Endodermal cell (in vitro differentiated cells): ENCODE measurements around the gene BBS9. TPM values are rescaled to one million over a fixed set of nuclear protein-coding genes. Genes with fewer than 3 reads are reported as not detected.

Source experiments
- DNase-seq: peaks from one replicate; pipeline ENCODE4 v3.0.0-alpha.2; 2017
- H3K27ac ChIP-seq: 2 replicates; pipeline ENCODE4 v1.5.1; 2013; ENCODE audit warnings: mild to moderate bottlenecking, low read depth, low read length, moderate library complexity
- H3K27me3 ChIP-seq: 2 replicates; pipeline ENCODE4 v1.6.1; 2013; ENCODE audit warnings: mild to moderate bottlenecking, low read length, moderate library complexity; ENCODE audit not compliant: insufficient read depth, control insufficient read depth, poor library complexity, severe bottlenecking
- H3K36me3 ChIP-seq: 2 replicates; pipeline ENCODE4 v1.7.0; 2013; ENCODE audit warnings: mild to moderate bottlenecking, low read length, moderate library complexity; ENCODE audit not compliant: control insufficient read depth, insufficient read depth
- H3K4me1 ChIP-seq: one replicate; pipeline ENCODE4 v1.7.0; 2013; ENCODE audit warnings: low read length; ENCODE audit not compliant: control insufficient read depth, insufficient read depth
- H3K4me3 ChIP-seq: 2 replicates; pipeline ENCODE4 v1.5.1; 2013; ENCODE audit warnings: mild to moderate bottlenecking, low read length, moderate library complexity
- H3K9ac ChIP-seq: 2 replicates; pipeline ENCODE4 v1.6.1; 2013; ENCODE audit warnings: mild to moderate bottlenecking, low read length, moderate library complexity; ENCODE audit not compliant: poor library complexity, severe bottlenecking; ENCODE audit errors: extremely low read depth
- H3K9me3 ChIP-seq: 2 replicates; pipeline ENCODE4 v1.6.1; 2013; ENCODE audit warnings: mild to moderate bottlenecking, low read length, moderate library complexity; ENCODE audit not compliant: control insufficient read depth
- H3K27ac Mint-ChIP-seq: 2 replicates; pipeline ENCODE4 v1.8.0; 2020; ENCODE audit warnings: mixed read lengths
- H3K27me3 Mint-ChIP-seq: 2 replicates; pipeline ENCODE4 v1.8.0; 2021; ENCODE audit warnings: mild to moderate bottlenecking, mixed read lengths; ENCODE audit not compliant: insufficient read depth
- H3K36me3 Mint-ChIP-seq: 2 replicates; pipeline ENCODE4 v1.8.0; 2020; ENCODE audit warnings: low read depth, mixed read lengths
- H3K4me1 Mint-ChIP-seq: 2 replicates; pipeline ENCODE4 v1.8.0; 2020; ENCODE audit warnings: mixed read lengths
- H3K4me3 Mint-ChIP-seq: 2 replicates; pipeline ENCODE4 v1.8.0; 2020; ENCODE audit warnings: mild to moderate bottlenecking, moderate library complexity, mixed read lengths
- H3K9me3 Mint-ChIP-seq: 2 replicates; pipeline ENCODE4 v1.8.0; 2020; ENCODE audit warnings: mild to moderate bottlenecking, mixed read lengths
- WGBS, 2 experiments: methylation state at CpG; one replicate each; pipeline versions ENCODE4 v1.1.5 to v1.1.7; 2013; ENCODE audit warnings: missing lambda C conversion rate in 2 of 2, mixed read lengths in 1 of 2; ENCODE audit not compliant: insufficient coverage in 1 of 2, insufficient read length in 1 of 2; 5-methylcytosine and 5-hydroxymethylcytosine counted together
- total RNA-seq, 2 donors: library from RNA; stranded (reverse); fragmentation: NEBNext Ultra II Directional in 1 of 2; extraction: Animal tissue kit (Norgen Biotek cat#: 25700) in 1 of 2; gene quantifications; 2 replicates in 1 of 2; 3 replicates in 1 of 2; pipeline ENCODE4 v1.2.1, GENCODE V29; 2021
- TF ChIP-seq, protein P1 (sequence below): fragments of 200-600 bp; sonication (generic); conservative IDR thresholded peaks from 2 replicates; pipeline ENCODE4 v1.5.0; 2021; ENCODE audit warnings: antibody characterized with exemption, mild to moderate bottlenecking

BBS9 gene
- total RNA-seq, 2 donors from 2014 or later, result 20.7 to 21.6 TPM

DNA sequence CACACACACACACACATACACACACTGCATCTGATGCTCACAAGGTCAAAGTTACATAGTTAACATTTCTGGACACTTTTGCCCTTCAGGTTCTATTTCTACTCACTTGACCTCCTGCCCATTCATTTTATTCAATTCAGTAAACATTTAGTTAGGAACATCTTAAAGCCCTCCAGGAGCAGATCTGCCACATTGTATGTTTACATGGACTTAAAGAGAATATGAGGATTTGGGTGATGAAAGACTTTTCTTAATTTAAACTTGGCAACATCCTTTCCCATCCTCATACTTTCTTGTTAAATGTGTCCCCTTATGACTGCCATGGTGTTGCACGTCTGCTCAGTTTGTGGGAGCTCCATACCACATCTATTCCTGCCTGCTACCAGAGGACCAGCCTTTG is 453.2 kb downstream of the BBS9 start:
- Histone ChIP-seq H3K9ac (no peak overlapping the region), H3K4me3 (no peak overlapping the region), H3K27ac (no peak overlapping the region), H3K27me3 (no peaks in the 10 kb centered on the region), H3K4me1 (no peaks in the 10 kb centered on the region), H3K9me3 (no peaks in the 10 kb centered on the region), H3K36me3 (no peaks in the 10 kb centered on the region)
- peaks cover 5% of the 10 kb centered on the region for H3K4me1 Mint-ChIP-seq
- 80 to 89% methylated on average over 1 of the region's 1 CpG for WGBS, 2 experiments
- H3K9me3 Mint-ChIP-seq, result peaks cover 6% of the 10 kb centered on the region
- TF ChIP-seq, protein P1, sequence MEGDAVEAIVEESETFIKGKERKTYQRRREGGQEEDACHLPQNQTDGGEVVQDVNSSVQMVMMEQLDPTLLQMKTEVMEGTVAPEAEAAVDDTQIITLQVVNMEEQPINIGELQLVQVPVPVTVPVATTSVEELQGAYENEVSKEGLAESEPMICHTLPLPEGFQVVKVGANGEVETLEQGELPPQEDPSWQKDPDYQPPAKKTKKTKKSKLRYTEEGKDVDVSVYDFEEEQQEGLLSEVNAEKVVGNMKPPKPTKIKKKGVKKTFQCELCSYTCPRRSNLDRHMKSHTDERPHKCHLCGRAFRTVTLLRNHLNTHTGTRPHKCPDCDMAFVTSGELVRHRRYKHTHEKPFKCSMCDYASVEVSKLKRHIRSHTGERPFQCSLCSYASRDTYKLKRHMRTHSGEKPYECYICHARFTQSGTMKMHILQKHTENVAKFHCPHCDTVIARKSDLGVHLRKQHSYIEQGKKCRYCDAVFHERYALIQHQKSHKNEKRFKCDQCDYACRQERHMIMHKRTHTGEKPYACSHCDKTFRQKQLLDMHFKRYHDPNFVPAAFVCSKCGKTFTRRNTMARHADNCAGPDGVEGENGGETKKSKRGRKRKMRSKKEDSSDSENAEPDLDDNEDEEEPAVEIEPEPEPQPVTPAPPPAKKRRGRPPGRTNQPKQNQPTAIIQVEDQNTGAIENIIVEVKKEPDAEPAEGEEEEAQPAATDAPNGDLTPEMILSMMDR, result no peak
- no peak for DNase-seq
- no peaks in the 10 kb centered on the region for H3K36me3 Mint-ChIP-seq
- H3K4me3 Mint-ChIP-seq, result no peak overlapping the region
- no peaks in the 10 kb centered on the region for H3K27me3 Mint-ChIP-seq
- no peak overlapping the region for H3K27ac Mint-ChIP-seq

DNA sequence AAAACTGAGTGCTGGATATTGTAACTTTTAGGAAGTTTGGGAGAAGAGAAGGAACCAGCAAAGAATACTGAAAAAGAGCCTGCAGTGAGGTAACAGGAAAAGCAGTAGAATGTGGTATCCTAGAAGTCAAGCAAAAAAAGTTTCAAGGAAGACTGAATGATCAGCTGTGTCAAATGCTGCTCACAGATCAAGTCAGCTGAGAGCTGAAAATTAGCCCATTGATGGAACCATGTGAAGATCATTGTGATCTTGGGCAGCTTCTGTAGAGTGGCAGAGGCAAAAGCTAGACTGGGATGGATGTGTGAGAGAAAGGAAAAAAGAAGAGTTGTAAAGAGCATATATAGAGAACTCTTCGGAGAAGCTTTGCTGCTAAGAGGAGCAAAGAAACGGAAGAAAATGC is 460.5 kb downstream of the BBS9 start:
- Mint-ChIP-seq H3K9me3 (no peaks in the 10 kb centered on the region), H3K4me3 (no peak overlapping the region), H3K27me3 (no peaks in the 10 kb centered on the region), H3K36me3 (no peaks in the 10 kb centered on the region), H3K27ac (no peak overlapping the region), H3K4me1 (peaks cover 22% of the 10 kb centered on the region)
- 91 to 100% methylated on average over 2 of the region's 2 CpGs for WGBS, 2 experiments
- DNase-seq, result no peak
- no peak overlapping the region for H3K4me3 ChIP-seq
- no peaks in the 10 kb centered on the region for H3K27me3 ChIP-seq
- H3K9me3 ChIP-seq, result no peaks in the 10 kb centered on the region
- no peak overlapping the region for H3K27ac ChIP-seq
- no peaks in the 10 kb centered on the region for H3K36me3 ChIP-seq
- H3K4me1 ChIP-seq, result no peaks in the 10 kb centered on the region
- H3K9ac ChIP-seq, result no peak overlapping the region
- TF ChIP-seq, protein P1, result no peak

GRCh38 chr7:33590916-33591315 is 461.6 kb downstream of the BBS9 start:
- Histone ChIP-seq H3K4me1 (no peaks in the 10 kb centered on the region), H3K9me3 (no peaks in the 10 kb centered on the region), H3K9ac (no peak overlapping the region), H3K36me3 (no peaks in the 10 kb centered on the region), H3K27me3 (no peaks in the 10 kb centered on the region), H3K4me3 (no peak overlapping the region), H3K27ac (no peak overlapping the region)
- no peak for DNase-seq
- no peak overlapping the region for H3K27ac Mint-ChIP-seq
- H3K4me1 Mint-ChIP-seq, result peaks cover 22% of the 10 kb centered on the region
- no peak overlapping the region for H3K4me3 Mint-ChIP-seq
- TF ChIP-seq, protein P1, result no peak
- H3K36me3 Mint-ChIP-seq, result no peaks in the 10 kb centered on the region
- no peaks in the 10 kb centered on the region for H3K9me3 Mint-ChIP-seq
- no peaks in the 10 kb centered on the region for H3K27me3 Mint-ChIP-seq
